GM12865 (cell line): ENCODE results near the gene GRB10.

Source experiments
- DNase-seq: peaks from one replicate; pipeline ENCODE4 v3.0.0; 2010; ENCODE audit warnings: low read depth
- H3K4me3 ChIP-seq: 2 replicates; pipeline ENCODE4 v1.5.1; 2011; ENCODE audit warnings: mild to moderate bottlenecking, low read depth, low read length, control low read depth
- TF ChIP-seq, protein P1 (sequence below): IDR thresholded peaks from 2 replicates; pipeline ENCODE4 v1.5.1; 2011; ENCODE audit warnings: low read length, control low read depth, low read depth, inconsistent platforms; ENCODE audit not compliant: insufficient read depth; ENCODE audit errors: missing control alignments

Gene GRB10

GRCh38 chr7:50771120-50772002, 11.3 kb downstream of the GRB10 start:
- TF ChIP-seq, protein P1, sequence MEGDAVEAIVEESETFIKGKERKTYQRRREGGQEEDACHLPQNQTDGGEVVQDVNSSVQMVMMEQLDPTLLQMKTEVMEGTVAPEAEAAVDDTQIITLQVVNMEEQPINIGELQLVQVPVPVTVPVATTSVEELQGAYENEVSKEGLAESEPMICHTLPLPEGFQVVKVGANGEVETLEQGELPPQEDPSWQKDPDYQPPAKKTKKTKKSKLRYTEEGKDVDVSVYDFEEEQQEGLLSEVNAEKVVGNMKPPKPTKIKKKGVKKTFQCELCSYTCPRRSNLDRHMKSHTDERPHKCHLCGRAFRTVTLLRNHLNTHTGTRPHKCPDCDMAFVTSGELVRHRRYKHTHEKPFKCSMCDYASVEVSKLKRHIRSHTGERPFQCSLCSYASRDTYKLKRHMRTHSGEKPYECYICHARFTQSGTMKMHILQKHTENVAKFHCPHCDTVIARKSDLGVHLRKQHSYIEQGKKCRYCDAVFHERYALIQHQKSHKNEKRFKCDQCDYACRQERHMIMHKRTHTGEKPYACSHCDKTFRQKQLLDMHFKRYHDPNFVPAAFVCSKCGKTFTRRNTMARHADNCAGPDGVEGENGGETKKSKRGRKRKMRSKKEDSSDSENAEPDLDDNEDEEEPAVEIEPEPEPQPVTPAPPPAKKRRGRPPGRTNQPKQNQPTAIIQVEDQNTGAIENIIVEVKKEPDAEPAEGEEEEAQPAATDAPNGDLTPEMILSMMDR: no peak
- no peak overlapping the region for H3K4me3 ChIP-seq
- no peak for DNase-seq

DNA sequence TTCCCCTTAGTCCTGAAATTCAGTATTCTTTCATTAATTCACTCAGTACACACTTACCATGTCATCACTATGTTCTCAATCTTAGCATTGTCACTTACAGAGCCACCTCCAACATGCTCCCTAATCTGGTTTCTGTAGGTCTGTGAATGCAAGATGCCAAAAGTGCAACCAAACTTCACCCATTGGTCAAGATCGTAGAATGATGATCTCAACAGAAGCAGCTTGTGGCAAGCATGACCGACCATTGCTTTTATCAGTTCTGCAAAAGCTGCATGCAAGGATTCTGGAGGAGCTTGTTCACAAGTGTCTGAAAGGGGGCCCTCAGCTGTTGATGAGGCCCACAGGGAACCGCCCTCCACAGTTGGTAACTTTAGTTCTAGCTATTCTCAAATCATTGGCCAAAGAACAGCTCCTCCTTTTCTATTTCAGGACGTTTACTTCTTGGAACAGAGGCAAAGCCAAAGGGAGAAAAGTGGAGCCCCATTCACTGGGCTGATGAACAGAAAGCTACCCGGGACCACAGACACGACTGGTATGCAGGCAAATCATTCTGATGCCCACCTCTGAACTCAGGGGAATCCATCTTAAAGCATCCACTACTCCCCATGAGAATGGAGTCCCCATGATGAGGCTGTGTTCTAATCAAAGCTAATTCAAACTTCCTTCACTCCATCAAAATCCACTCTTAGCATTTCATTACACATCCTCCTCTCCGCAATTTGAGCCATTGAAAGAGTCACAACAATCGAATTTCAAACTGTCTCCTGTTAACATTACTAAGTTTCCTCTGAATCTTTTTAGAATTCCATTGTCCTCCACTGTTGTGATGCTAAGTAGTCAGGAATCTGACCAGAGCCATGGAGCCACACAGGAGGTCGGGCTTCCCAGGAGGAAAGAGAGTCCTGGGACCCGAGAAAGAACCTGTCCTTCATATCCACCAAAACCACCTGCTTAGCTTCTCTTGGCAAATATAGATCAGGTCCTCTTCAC, 13.9 kb downstream of the GRB10 start:
- no peak overlapping the region for H3K4me3 ChIP-seq
- no peak for DNase-seq
- TF ChIP-seq, protein P1: no peak

DNA sequence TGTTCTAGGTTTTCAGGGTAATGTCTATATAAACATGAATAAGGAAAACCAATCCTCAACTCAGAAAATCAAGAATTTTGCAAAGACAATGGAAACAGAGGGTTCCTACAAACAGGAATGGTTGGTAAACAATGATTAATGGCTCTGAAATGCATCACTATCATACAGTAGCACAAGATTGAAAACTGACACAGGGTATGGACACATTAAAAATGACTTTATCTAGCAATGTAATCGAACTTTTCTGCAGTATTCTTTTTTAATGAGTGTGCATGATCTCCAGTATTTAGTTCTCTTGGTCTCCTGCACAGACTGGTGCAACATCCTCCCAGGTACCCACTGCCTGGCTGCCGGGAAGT, 15.9 kb downstream of the GRB10 start:
- TF ChIP-seq, protein P1: no peak
- H3K4me3 ChIP-seq: no peak overlapping the region

GRCh38 chr7:50766106-50766848, 16.4 kb downstream of the GRB10 start:
- TF ChIP-seq, protein P1: no peak
- DNase-seq: no peak
- H3K4me3 ChIP-seq: no peak overlapping the region

More for the DNA sequence above, 15.9 kb downstream of the GRB10 start:
- DNase-seq: no peak

DNA sequence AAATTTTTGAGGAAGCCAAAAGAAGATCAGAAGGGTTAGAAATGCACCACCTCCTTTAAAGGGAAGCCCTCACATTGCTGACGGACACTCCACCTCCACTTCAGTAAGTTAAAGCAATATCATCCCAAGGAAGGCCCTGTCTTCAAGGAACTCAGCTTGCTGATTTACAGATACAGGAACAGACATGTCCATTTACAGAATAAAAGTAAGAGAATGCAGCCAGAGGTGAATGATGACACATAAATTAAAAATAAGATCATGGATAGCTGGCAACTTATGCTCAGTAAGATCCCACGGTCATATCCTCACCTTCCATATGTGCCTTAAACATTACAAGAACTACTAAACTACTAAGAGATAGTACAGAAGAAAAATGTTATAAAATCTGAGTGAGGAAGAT, 20.4 kb downstream of the GRB10 start:
- TF ChIP-seq, protein P1: no peak
- DNase-seq: no peak
- H3K4me3 ChIP-seq: no peak overlapping the region

DNA sequence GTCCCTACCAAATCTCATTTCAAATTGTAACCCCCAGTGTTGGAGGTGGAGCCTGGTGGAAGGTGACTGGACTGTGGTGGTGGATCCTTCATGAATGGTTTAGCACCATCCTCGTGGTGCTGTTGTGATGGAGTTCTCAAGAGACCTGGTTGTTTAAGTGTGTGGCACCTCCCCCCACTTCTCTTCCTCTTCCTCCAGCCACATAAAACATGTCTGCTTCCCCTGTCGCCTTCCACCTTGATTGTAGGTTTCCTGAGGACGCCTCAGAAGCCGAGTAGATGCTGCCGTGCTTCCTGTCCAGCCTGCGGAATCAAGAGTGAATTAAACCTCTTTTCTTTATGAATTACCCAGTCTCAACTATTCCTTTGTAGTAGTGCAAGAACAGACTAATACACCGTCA, 21.0 kb downstream of the GRB10 start:
- no peak for DNase-seq
- H3K4me3 ChIP-seq: no peak overlapping the region
- TF ChIP-seq, protein P1: no peak
